C4-2B (cell line): ENCODE data around the gene NUDCD2.
A peak's percentile ranks its signal among the peaks of the same experiment; 100 is the strongest.

ENCODE experiments used
- H3K27ac ChIP-seq: fragments of 450-650 bp; 2 replicates; pipeline ENCODE4 v1.5.1; 2017
- CTCF ChIP-seq: fragments of 450-650 bp; conservative IDR thresholded peaks from 2 replicates; pipeline ENCODE4 v1.5.1; 2017; ENCODE audit warnings: mild to moderate bottlenecking
- ZFX ChIP-seq: fragments of 450-650 bp; IDR thresholded peaks from 2 replicates; pipeline ENCODE4 v1.6.1; 2017

The NUDCD2 gene

GRCh38 chr5:163448491-163448890, 11.4 kb downstream of the NUDCD2 start:
- H3K27ac ChIP-seq: no peak overlapping the region

GRCh38 chr5:163447875-163448274, 12.0 kb downstream of the NUDCD2 start:
- TF ChIP-seq ZFX: no peak
- no peak for TF ChIP-seq CTCF

More at GRCh38 chr5:163448491-163448890, 11.4 kb downstream of the NUDCD2 start:
- TF ChIP-seq CTCF (no peak), ZFX (no peak)

GRCh38 chr5:163447191-163447590, 12.7 kb downstream of the NUDCD2 start:
- no peak overlapping the region for H3K27ac ChIP-seq

More at GRCh38 chr5:163447875-163448274, 12.0 kb downstream of the NUDCD2 start:
- no peak overlapping the region for H3K27ac ChIP-seq

GRCh38 chr5:163445345-163445744, 14.6 kb downstream of the NUDCD2 start:
- TF ChIP-seq CTCF (no peak), ZFX (no peak)
- H3K27ac ChIP-seq: no peak overlapping the region

More at GRCh38 chr5:163447191-163447590, 12.7 kb downstream of the NUDCD2 start:
- no peak for TF ChIP-seq ZFX
- no peak for TF ChIP-seq CTCF

- TF ChIP-seq ZFX: no peak
- TF ChIP-seq CTCF: no peak
- no peak overlapping the region for H3K27ac ChIP-seq
These were observed 15.4 kb downstream of the NUDCD2 start for GRCh38 chr5:163444526-163444925.

GRCh38 chr5:163440954-163441353, 18.9 kb downstream of the NUDCD2 start:
- no peak overlapping the region for H3K27ac ChIP-seq

GRCh38 chr5:163439092-163439425, 20.8 kb downstream of the NUDCD2 start:
- TF ChIP-seq CTCF: no peak
- no peak for TF ChIP-seq ZFX
- peak overlapping the region; percentile 96 for H3K27ac ChIP-seq

More at GRCh38 chr5:163440954-163441353, 18.9 kb downstream of the NUDCD2 start:
- TF ChIP-seq ZFX (no peak), CTCF (no peak)
